OCI-LY1 (cell line): ENCODE measurements around the gene CRYBG2.
A peak's percentile ranks its signal among the peaks of the same experiment; 100 is the strongest.

ENCODE experiments used
- CTCF ChIP-seq: fragments of 200-600 bp; sonication (generic), shearing (Covaris generic); IDR thresholded peaks from 2 replicates; pipeline ENCODE4 v1.5.1; 2017; ENCODE audit warnings: mild to moderate bottlenecking, antibody characterized with exemption, low read length, moderate library complexity, mixed read lengths
- EZH2 ChIP-seq: fragments of 200-600 bp; sonication (generic), shearing (Covaris generic); IDR thresholded peaks from 2 replicates; pipeline ENCODE4 v1.8.0; 2017; ENCODE audit warnings: borderline replicate concordance, mixed run types, mild to moderate bottlenecking, antibody characterized with exemption, low read length, moderate library complexity, mixed read lengths

- peak; percentile 96 for TF ChIP-seq CTCF
- TF ChIP-seq EZH2 = no peak
Measured at GRCh38 chr1:26321315-26322041, 32.5 kb downstream of the CRYBG2 start.
